Measurements from ENCODE around the gene ANK3. TPM values are rescaled to one million over a fixed set of nuclear protein-coding genes. Genes with fewer than 3 reads are reported as not detected.

The ANK3 gene
- total RNA-seq, 4 donors from 2014 or later, result 34.8 to 91.3 (median 56.7) TPM

- H3K27ac ChIP-seq, result no peak overlapping the region
- H3K27me3 ChIP-seq, result no peaks in the 10 kb centered on the region
- H3K4me1 ChIP-seq, result no peaks in the 10 kb centered on the region
- no peaks in the 10 kb centered on the region for H3K36me3 ChIP-seq
- H3K4me3 ChIP-seq, result no peak overlapping the region
- H3K9me3 ChIP-seq, result no peaks in the 10 kb centered on the region
- no peak for TF ChIP-seq POLR2A (IDR thresholded peaks at IDR 0.05)
- TF ChIP-seq CTCF (IDR thresholded peaks at IDR 0.05), result no peak
- DNase-seq, result no peak
- intact Hi-C loops (cut with DNase I; ENCODE audit: low total_unique reads), result no loop called here
Observed at GRCh38 chr10:60197206-60197605, 192.5 kb downstream of the ANK3 start.

GRCh38 chr10:60194421-60194820 lies 195.3 kb downstream of the ANK3 start:
- Histone ChIP-seq H3K27me3 (no peaks in the 10 kb centered on the region), H3K4me1 (no peaks in the 10 kb centered on the region), H3K9me3 (no peaks in the 10 kb centered on the region), H3K36me3 (no peaks in the 10 kb centered on the region), H3K27ac (no peak overlapping the region), H3K4me3 (no peak overlapping the region)
- no peak for TF ChIP-seq POLR2A (IDR thresholded peaks at IDR 0.05)
- no peak for TF ChIP-seq CTCF (IDR thresholded peaks at IDR 0.05)
- intact Hi-C loops (cut with DNase I; ENCODE audit: low total_unique reads), result no loop called here
- no peak for DNase-seq

- no peaks in the 10 kb centered on the region for H3K27me3 ChIP-seq
Observed at GRCh38 chr10:60192946-60193345, 196.7 kb downstream of the ANK3 start.

DNA sequence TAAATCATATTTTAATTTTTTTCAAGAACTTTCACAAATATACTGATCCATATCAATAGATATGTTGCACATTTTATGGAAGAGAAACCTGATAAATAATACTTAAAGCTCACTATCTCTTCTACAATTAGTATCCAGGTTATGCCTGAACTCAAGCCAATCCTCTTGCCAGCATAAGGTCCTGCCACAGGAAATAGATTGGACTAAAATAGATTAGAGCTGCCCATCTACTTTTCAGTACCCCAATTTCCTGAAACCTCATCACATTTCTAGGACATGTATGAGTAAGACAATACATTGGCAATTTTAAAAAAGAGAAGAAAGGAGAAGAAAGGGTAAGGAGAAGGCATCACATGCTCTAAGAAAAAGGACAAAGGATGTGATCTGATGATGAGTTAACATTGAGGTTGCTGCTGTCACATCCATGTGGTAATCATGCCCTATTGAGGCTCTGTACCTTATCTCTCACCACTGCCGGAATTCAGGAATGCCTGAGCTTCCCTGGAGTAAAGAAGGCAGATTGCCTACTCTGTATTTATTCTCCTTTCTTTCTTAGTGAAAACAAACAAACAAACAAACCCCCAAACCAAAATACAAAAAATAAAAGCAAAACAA lies 199.7 kb downstream of the ANK3 start:
- intact Hi-C loops (cut with DNase I; ENCODE audit: low total_unique reads), result no loop called here
- H3K36me3 ChIP-seq, result no peaks in the 10 kb centered on the region
- no peaks in the 10 kb centered on the region for H3K27me3 ChIP-seq
- H3K4me1 ChIP-seq, result no peaks in the 10 kb centered on the region
- no peak overlapping the region for H3K4me3 ChIP-seq
- H3K27ac ChIP-seq, result no peak overlapping the region
- no peaks in the 10 kb centered on the region for H3K9me3 ChIP-seq
- no peak for TF ChIP-seq CTCF (IDR thresholded peaks at IDR 0.05)
- TF ChIP-seq POLR2A (IDR thresholded peaks at IDR 0.05), result no peak
- DNase-seq, result no peak

More at GRCh38 chr10:60192946-60193345, 196.7 kb downstream of the ANK3 start:
- no peaks in the 10 kb centered on the region for H3K36me3 ChIP-seq
- no peak overlapping the region for H3K4me3 ChIP-seq
- no peak for DNase-seq
- H3K4me1 ChIP-seq, result no peaks in the 10 kb centered on the region
- TF ChIP-seq POLR2A (IDR thresholded peaks at IDR 0.05) (no peak), CTCF (IDR thresholded peaks at IDR 0.05) (no peak)
- intact Hi-C loops (cut with DNase I; ENCODE audit: low total_unique reads), result no loop called here
- H3K27ac ChIP-seq, result no peak overlapping the region
- H3K9me3 ChIP-seq, result no peaks in the 10 kb centered on the region

GRCh38 chr10:60188548-60188947 lies 201.1 kb downstream of the ANK3 start:
- Histone ChIP-seq H3K4me3 (no peak overlapping the region), H3K27ac (no peak overlapping the region), H3K27me3 (no peaks in the 10 kb centered on the region), H3K4me1 (no peaks in the 10 kb centered on the region), H3K36me3 (no peaks in the 10 kb centered on the region), H3K9me3 (no peaks in the 10 kb centered on the region)
- no peak for TF ChIP-seq POLR2A (IDR thresholded peaks at IDR 0.05)
- intact Hi-C loops (cut with DNase I; ENCODE audit: low total_unique reads), result no loop called here
- no peak for DNase-seq

- Histone ChIP-seq H3K4me3 (no peak overlapping the region), H3K9me3 (no peaks in the 10 kb centered on the region), H3K27me3 (no peaks in the 10 kb centered on the region), H3K27ac (no peak overlapping the region), H3K4me1 (no peaks in the 10 kb centered on the region), H3K36me3 (no peaks in the 10 kb centered on the region)
- intact Hi-C loops (cut with DNase I; ENCODE audit: low total_unique reads), result no loop called here
- DNase-seq, result no peak
- TF ChIP-seq POLR2A (IDR thresholded peaks at IDR 0.05) (no peak), CTCF (IDR thresholded peaks at IDR 0.05) (no peak)
Observed at GRCh38 chr10:60187691-60188090, 202.0 kb downstream of the ANK3 start.

Data from uterus (tissue), 4 donors.